ENCODE results near the gene GDF10. TPM values are rescaled to one million over a fixed set of nuclear protein-coding genes. Genes with fewer than 3 reads are reported as not detected.

Gene GDF10
- total RNA-seq, 1 experiment from 2014 or later = 0.24 TPM

GRCh38 chr10:47312663-47312995 is 12.6 kb downstream of the GDF10 start (continued):
- no peak for TF ChIP-seq E2F4 (CRISPR knock-in tag; IDR thresholded peaks at IDR 0.05; ENCODE audit: borderline replicate concordance, low read depth)
- no peak for TF ChIP-seq NR3C1 (CRISPR knock-in tag; conservative IDR thresholded peaks at IDR 0.05; ENCODE audit: low read depth)
- TF ChIP-seq, protein P1, sequence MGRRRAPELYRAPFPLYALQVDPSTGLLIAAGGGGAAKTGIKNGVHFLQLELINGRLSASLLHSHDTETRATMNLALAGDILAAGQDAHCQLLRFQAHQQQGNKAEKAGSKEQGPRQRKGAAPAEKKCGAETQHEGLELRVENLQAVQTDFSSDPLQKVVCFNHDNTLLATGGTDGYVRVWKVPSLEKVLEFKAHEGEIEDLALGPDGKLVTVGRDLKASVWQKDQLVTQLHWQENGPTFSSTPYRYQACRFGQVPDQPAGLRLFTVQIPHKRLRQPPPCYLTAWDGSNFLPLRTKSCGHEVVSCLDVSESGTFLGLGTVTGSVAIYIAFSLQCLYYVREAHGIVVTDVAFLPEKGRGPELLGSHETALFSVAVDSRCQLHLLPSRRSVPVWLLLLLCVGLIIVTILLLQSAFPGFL (CRISPR knock-in tag; IDR thresholded peaks at IDR 0.05; ENCODE audit: borderline replicate concordance) = no peak
- no peak for TF ChIP-seq MAX (CRISPR knock-in tag; IDR thresholded peaks at IDR 0.05)
- no peak for TF ChIP-seq SOX15 (CRISPR knock-in tag; IDR thresholded peaks at IDR 0.05)
- no peak for TF ChIP-seq ZMAT4 (CRISPR knock-in tag; IDR thresholded peaks at IDR 0.05)

DNA sequence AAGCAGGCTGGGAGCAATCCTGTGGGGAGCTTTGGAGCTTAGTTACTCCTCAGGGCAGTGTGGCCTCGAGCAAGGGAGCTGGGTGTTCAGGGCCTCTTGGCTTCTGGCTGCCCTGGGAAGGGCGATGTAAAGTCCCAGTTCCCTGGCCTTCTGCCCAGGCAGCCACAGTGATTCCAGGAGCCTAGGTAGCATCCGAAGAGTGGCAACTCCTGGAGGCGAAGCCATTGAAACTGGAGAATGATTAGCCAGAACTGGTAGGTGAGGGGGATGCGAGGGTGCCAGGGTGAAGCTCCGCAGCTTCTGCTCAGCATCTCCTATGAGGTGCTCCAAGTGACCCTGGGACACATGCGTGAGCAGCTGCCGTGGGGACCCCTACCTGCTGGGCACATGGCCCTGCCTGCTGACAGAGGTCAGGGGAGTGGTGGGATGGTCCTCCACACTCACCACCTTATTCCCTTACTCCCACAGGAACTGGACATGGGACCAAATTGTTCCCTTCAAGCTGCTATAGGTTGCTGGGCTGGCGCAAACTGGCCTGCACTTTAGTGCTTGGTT is 14.5 kb downstream of the GDF10 start:
- ChIA-PET POLR2A (no interaction called here), CTCF (interaction anchor here (0.7 to 3.6 kb wide), 4 partner anchors 26 to 321 kb away, joined by 3 to 69 read pairs (median 5); no protein-coding TSS in a partner anchor)
- Mint-ChIP-seq H3K27me3 (ENCODE audit: low read depth) (no peaks in the 10 kb centered on the region), H3K4me3 (no peak overlapping the region), H3K27ac (no peak overlapping the region), H3K36me3 (no peaks in the 10 kb centered on the region), H3K4me1 (peaks cover 1% of the 10 kb centered on the region), H3K9me3 (peaks cover 4% of the 10 kb centered on the region)
- DNase-seq (ENCODE audit: low spot score) (no peak), ATAC-seq (no peak)
- TF ChIP-seq E2F4 (CRISPR knock-in tag; IDR thresholded peaks at IDR 0.05; ENCODE audit: borderline replicate concordance, low read depth) = no peak
- TF ChIP-seq ELF4 (CRISPR knock-in tag; IDR thresholded peaks at IDR 0.05; ENCODE audit: low read depth) = no peak
- no peak for TF ChIP-seq ZBTB21 (CRISPR knock-in tag; IDR thresholded peaks at IDR 0.05; ENCODE audit: borderline replicate concordance)
- no peak for TF ChIP-seq PRRX2 (CRISPR knock-in tag; IDR thresholded peaks at IDR 0.05)
- TF ChIP-seq CREB1 (CRISPR knock-in tag; IDR thresholded peaks at IDR 0.05) = no peak
- TF ChIP-seq, protein P2, sequence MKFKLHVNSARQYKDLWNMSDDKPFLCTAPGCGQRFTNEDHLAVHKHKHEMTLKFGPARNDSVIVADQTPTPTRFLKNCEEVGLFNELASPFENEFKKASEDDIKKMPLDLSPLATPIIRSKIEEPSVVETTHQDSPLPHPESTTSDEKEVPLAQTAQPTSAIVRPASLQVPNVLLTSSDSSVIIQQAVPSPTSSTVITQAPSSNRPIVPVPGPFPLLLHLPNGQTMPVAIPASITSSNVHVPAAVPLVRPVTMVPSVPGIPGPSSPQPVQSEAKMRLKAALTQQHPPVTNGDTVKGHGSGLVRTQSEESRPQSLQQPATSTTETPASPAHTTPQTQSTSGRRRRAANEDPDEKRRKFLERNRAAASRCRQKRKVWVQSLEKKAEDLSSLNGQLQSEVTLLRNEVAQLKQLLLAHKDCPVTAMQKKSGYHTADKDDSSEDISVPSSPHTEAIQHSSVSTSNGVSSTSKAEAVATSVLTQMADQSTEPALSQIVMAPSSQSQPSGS (CRISPR knock-in tag; IDR thresholded peaks at IDR 0.05; ENCODE audit: borderline replicate concordance, low read depth) = no peak
- TF ChIP-seq MYBL2 (CRISPR knock-in tag; IDR thresholded peaks at IDR 0.05) = no peak
- no peak for TF ChIP-seq MAX (CRISPR knock-in tag; IDR thresholded peaks at IDR 0.05)
- TF ChIP-seq GABPB1 (CRISPR knock-in tag; IDR thresholded peaks at IDR 0.05) = no peak
- no peak for TF ChIP-seq ZNF671 (CRISPR knock-in tag; IDR thresholded peaks at IDR 0.05)
- no peak for TF ChIP-seq HMGXB4 (CRISPR knock-in tag; IDR thresholded peaks at IDR 0.05)
- TF ChIP-seq AR (CRISPR knock-in tag; IDR thresholded peaks at IDR 0.05) = no peak
- TF ChIP-seq ATF1 (CRISPR knock-in tag; IDR thresholded peaks at IDR 0.05) = no peak
- TF ChIP-seq, protein P3, sequence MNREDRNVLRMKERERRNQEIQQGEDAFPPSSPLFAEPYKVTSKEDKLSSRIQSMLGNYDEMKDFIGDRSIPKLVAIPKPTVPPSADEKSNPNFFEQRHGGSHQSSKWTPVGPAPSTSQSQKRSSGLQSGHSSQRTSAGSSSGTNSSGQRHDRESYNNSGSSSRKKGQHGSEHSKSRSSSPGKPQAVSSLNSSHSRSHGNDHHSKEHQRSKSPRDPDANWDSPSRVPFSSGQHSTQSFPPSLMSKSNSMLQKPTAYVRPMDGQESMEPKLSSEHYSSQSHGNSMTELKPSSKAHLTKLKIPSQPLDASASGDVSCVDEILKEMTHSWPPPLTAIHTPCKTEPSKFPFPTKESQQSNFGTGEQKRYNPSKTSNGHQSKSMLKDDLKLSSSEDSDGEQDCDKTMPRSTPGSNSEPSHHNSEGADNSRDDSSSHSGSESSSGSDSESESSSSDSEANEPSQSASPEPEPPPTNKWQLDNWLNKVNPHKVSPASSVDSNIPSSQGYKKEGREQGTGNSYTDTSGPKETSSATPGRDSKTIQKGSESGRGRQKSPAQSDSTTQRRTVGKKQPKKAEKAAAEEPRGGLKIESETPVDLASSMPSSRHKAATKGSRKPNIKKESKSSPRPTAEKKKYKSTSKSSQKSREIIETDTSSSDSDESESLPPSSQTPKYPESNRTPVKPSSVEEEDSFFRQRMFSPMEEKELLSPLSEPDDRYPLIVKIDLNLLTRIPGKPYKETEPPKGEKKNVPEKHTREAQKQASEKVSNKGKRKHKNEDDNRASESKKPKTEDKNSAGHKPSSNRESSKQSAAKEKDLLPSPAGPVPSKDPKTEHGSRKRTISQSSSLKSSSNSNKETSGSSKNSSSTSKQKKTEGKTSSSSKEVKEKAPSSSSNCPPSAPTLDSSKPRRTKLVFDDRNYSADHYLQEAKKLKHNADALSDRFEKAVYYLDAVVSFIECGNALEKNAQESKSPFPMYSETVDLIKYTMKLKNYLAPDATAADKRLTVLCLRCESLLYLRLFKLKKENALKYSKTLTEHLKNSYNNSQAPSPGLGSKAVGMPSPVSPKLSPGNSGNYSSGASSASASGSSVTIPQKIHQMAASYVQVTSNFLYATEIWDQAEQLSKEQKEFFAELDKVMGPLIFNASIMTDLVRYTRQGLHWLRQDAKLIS (CRISPR knock-in tag; IDR thresholded peaks at IDR 0.05; ENCODE audit: borderline replicate concordance) = no peak
- TF ChIP-seq MXD4 (CRISPR knock-in tag; IDR thresholded peaks at IDR 0.05; ENCODE audit: borderline replicate concordance) = no peak
- no peak for TF ChIP-seq NFATC4 (CRISPR knock-in tag; IDR thresholded peaks at IDR 0.05)
- TF ChIP-seq RELA (CRISPR knock-in tag; IDR thresholded peaks at IDR 0.05; ENCODE audit: borderline replicate concordance) = no peak

Measured in WTC11 (cell line).